HCT116 (cell line): ENCODE results near the gene CRTC1. TPM values are rescaled to one million over a fixed set of nuclear protein-coding genes. Genes with fewer than 3 reads are reported as not detected.

Source experiments
- ATAC-seq: fragments of 200-7000 bp; cut with Tn5 transposase; 2 replicates; pipeline ENCODE4 v1.9.1; 2020; ENCODE audit warnings: mild to moderate bottlenecking, moderate library complexity
- BruUV-seq: library from RNA; stranded (reverse); fragments of 400-500 nt; replicated peaks from 2 replicates; lab custom pipeline; 2021; lab: Mats Ljungman, UMichigan
- CTCF ChIA-PET: fragments of 300-600 bp; sonication (Branson Sonifier 250); formaldehyde crosslinking; loops from one replicate; lab custom pipeline; 2021; ENCODE audit warnings: antibody characterized with exemption; lab: Charles Lee
- POLR2A ChIA-PET: fragments of 300-600, 350-600 bp; sonication (Branson Sonifier 250); formaldehyde crosslinking; loops from one replicate; lab custom pipeline; 2021; ENCODE audit warnings: antibody characterized with exemption; lab: Charles Lee
- RAD21 ChIA-PET, 2 experiments: fragments of 300-600 bp; sonication (Branson Sonifier 250); formaldehyde crosslinking; loops; one replicate each; lab custom pipeline; 2023; ENCODE audit warnings: low total read pairs in 2 of 2; ENCODE audit not compliant: uncharacterized antibody in 2 of 2, unreplicated experiment in 2 of 2, low non-redundant PET in 1 of 2; lab: Charles Lee
- DNase-seq: peaks from one replicate; pipeline ENCODE4 v3.0.0-alpha.2; 2010; ENCODE audit warnings: low read depth, low spot score
- H2AFZ ChIP-seq: fragments of 200-600 bp; shearing (Covaris generic), sonication (generic); 2 replicates; pipeline ENCODE4 v1.6.1; 2017; ENCODE audit warnings: low read depth, mixed run types, mixed read lengths, antibody characterized with exemption, low read length; ENCODE audit not compliant: poor library complexity, severe bottlenecking
- H3K27ac ChIP-seq: 2 replicates; pipeline ENCODE4 v1.5.1; 2012; ENCODE audit warnings: low read depth, low read length
- H3K27me3 ChIP-seq: fragments of 200-600 bp; sonication (generic); 2 replicates; pipeline ENCODE4 v1.6.1; 2016; ENCODE audit warnings: mixed run types, low read length, mixed read lengths; ENCODE audit not compliant: insufficient read depth
- H3K36me3 ChIP-seq, 2 experiments: fragments of 200-500 bp in 1 of 2; fragments of 200-600 bp in 1 of 2; sonication (Bioruptor generic) in 1 of 2; sonication (generic) in 1 of 2; 2 replicates each; pipeline versions ENCODE4 v1.5.1 to v1.6.1; 2014 to 2016; ENCODE audit warnings: low read length in 2 of 2, inconsistent platforms in 1 of 2, mixed read lengths in 1 of 2, mixed run types in 1 of 2; ENCODE audit not compliant: insufficient read depth in 2 of 2, control insufficient read depth in 1 of 2
- H3K4me1 ChIP-seq, 2 experiments: fragments of 200-600 bp in 1 of 2; sonication (generic) in 1 of 2; 2 replicates each; pipeline versions ENCODE4 v1.5.1 to v1.6.1; 2012 to 2017; ENCODE audit warnings: low read length in 2 of 2, inconsistent platforms in 1 of 2, mild to moderate bottlenecking in 1 of 2, mixed read lengths in 1 of 2, mixed run types in 1 of 2, moderate library complexity in 1 of 2; ENCODE audit not compliant: insufficient read depth in 2 of 2, control insufficient read depth in 1 of 2
- H3K4me2 ChIP-seq: fragments of 200-600 bp; sonication (generic); 2 replicates; pipeline ENCODE4 v1.6.1; 2017; ENCODE audit warnings: mixed run types, low read length, mixed read lengths
- H3K4me3 ChIP-seq, 2 experiments: fragments of 200-600 bp in 1 of 2; sonication (generic) in 1 of 2; replicated peaks in 1 of 2; 2 replicates each; pipeline ENCODE4 v1.5.1; 2011 to 2016; ENCODE audit warnings: low read length in 2 of 2, control low read depth in 1 of 2, low read depth in 1 of 2, mild to moderate bottlenecking in 1 of 2, mixed read lengths in 1 of 2, mixed run types in 1 of 2
- H3K79me2 ChIP-seq: fragments of 200-600 bp; sonication (generic); 2 replicates; pipeline ENCODE4 v1.6.1; 2017; ENCODE audit warnings: mild to moderate bottlenecking, mixed run types, low read length, moderate library complexity, mixed read lengths; ENCODE audit not compliant: insufficient read depth
- H3K9ac ChIP-seq: fragments of 200-600 bp; sonication (generic); 2 replicates; pipeline ENCODE4 v1.6.1; 2016; ENCODE audit warnings: low read length, mixed read lengths
- H3K9me2 ChIP-seq: fragments of 200-600 bp; sonication (generic), shearing (Covaris generic); 2 replicates; pipeline ENCODE4 v1.6.1; 2017; ENCODE audit warnings: mixed run types, mild to moderate bottlenecking, moderate library complexity; ENCODE audit not compliant: insufficient read depth
- H3K9me3 ChIP-seq, 2 experiments: fragments of 200-500 bp in 1 of 2; fragments of 200-600 bp in 1 of 2; sonication (Bioruptor generic) in 1 of 2; sonication (generic) in 1 of 2; 2 replicates each; pipeline ENCODE4 v1.6.1; 2014 to 2017; ENCODE audit warnings: low read length in 2 of 2, mixed read lengths in 2 of 2, inconsistent platforms in 1 of 2, low read depth in 1 of 2, mild to moderate bottlenecking in 1 of 2, mixed run types in 1 of 2, moderate library complexity in 1 of 2; ENCODE audit not compliant: control insufficient read depth in 1 of 2, insufficient read depth in 1 of 2
- H4K20me1 ChIP-seq: fragments of 200-600 bp; sonication (generic), shearing (Covaris generic); 2 replicates; pipeline ENCODE4 v1.6.1; 2017; ENCODE audit warnings: mixed run types, mild to moderate bottlenecking, moderate library complexity; ENCODE audit not compliant: insufficient read depth
- CBX3 ChIP-seq: IDR thresholded peaks from 2 replicates; pipeline ENCODE4 v1.6.1; 2012; ENCODE audit warnings: low read depth
- CEBPB ChIP-seq: IDR thresholded peaks from 2 replicates; pipeline ENCODE4 v1.6.1; 2012; ENCODE audit warnings: low read depth
- EGR1 ChIP-seq: IDR thresholded peaks from 2 replicates; pipeline ENCODE4 v1.6.1; 2012; ENCODE audit warnings: low read depth
- ELF1 ChIP-seq: IDR thresholded peaks from 2 replicates; pipeline ENCODE4 v1.6.1; 2012; ENCODE audit warnings: low read depth, borderline replicate concordance
- EZH2 ChIP-seq: fragments of 200-600 bp; sonication (generic); IDR thresholded peaks from 2 replicates; pipeline ENCODE4 v1.6.1; 2017; ENCODE audit warnings: antibody characterized with exemption, mixed run types
- EZH2phosphoT487 ChIP-seq: fragments of 200-600 bp; IDR thresholded peaks from 2 replicates; pipeline ENCODE4 v1.6.1; 2018; ENCODE audit warnings: antibody characterized with exemption, borderline replicate concordance
- JUND ChIP-seq: IDR thresholded peaks from 2 replicates; pipeline ENCODE4 v1.6.1; 2012
- MAX ChIP-seq: IDR thresholded peaks from 2 replicates; pipeline ENCODE4 v1.6.1; 2012
- POLR2A ChIP-seq: IDR thresholded peaks from 2 replicates; pipeline ENCODE4 v1.7.0; 2011; ENCODE audit warnings: borderline replicate concordance; ENCODE audit not compliant: insufficient read depth, insufficient read length; ENCODE audit errors: extremely low read depth
- RAD21 ChIP-seq: IDR thresholded peaks from 2 replicates; pipeline ENCODE4 v1.6.1; 2012; ENCODE audit warnings: low read depth, mild to moderate bottlenecking
- REST ChIP-seq: IDR thresholded peaks from 2 replicates; pipeline ENCODE4 v1.6.1; 2012; ENCODE audit warnings: low read depth
- SIN3A ChIP-seq: IDR thresholded peaks from 2 replicates; pipeline ENCODE4 v1.6.1; 2012; ENCODE audit warnings: low read depth
- SP1 ChIP-seq: IDR thresholded peaks from 2 replicates; pipeline ENCODE4 v1.6.1; 2012; ENCODE audit warnings: low read depth
- SRF ChIP-seq: IDR thresholded peaks from 2 replicates; pipeline ENCODE4 v1.6.1; 2012; ENCODE audit warnings: low read depth
- TCF7L2 ChIP-seq: IDR thresholded peaks from 2 replicates; pipeline ENCODE4 v1.7.0; 2011; ENCODE audit warnings: borderline replicate concordance, inconsistent platforms; ENCODE audit not compliant: insufficient read depth, insufficient read length; ENCODE audit errors: extremely low read depth
- YY1 ChIP-seq: IDR thresholded peaks from 2 replicates; pipeline ENCODE4 v1.6.1; 2011; ENCODE audit warnings: low read length, low read depth, moderate library complexity, mild to moderate bottlenecking; ENCODE audit not compliant: insufficient replicate concordance; ENCODE audit errors: extremely low read depth
- ZFX ChIP-seq: fragments of 450-650 bp; IDR thresholded peaks from 2 replicates; pipeline ENCODE4 v1.6.1; 2017
- ZNF274 ChIP-seq: fragments of 200-500 bp; sonication (Bioruptor generic); IDR thresholded peaks from 2 replicates; pipeline ENCODE4 v1.6.1; 2014; ENCODE audit warnings: mild to moderate bottlenecking, low read depth, low read length, inconsistent platforms
- intact Hi-C: fragments of 100-400 bp; cut with micrococcal nuclease; formaldehyde crosslinking; loops from 2 replicates; pipeline ENCODE4 v1.10.0; 2022
- total RNA-seq: library from RNA; stranded (reverse); gene quantifications from one replicate; pipeline ENCODE4 v1.2.1, GENCODE V29; 2021; ENCODE audit not compliant: unreplicated experiment
- TF ChIP-seq, protein P1 (sequence below), 3 experiments: fragments of 200-600 bp in 1 of 3; sonication (generic) in 1 of 3; IDR thresholded peaks in 2 of 3; conservative IDR thresholded peaks in 1 of 3; 2 replicates each; pipeline ENCODE4 v1.5.1; 2012 to 2017; ENCODE audit warnings: low read depth in 2 of 3, low read length in 2 of 3, antibody characterized with exemption in 1 of 3, borderline replicate concordance in 1 of 3, control low read depth in 1 of 3, mild to moderate bottlenecking in 1 of 3, mixed read lengths in 1 of 3, mixed run types in 1 of 3, moderate library complexity in 1 of 3; ENCODE audit not compliant: insufficient read depth in 1 of 3
- TF ChIP-seq, protein P2 (sequence below): IDR thresholded peaks from 2 replicates; pipeline ENCODE4 v1.6.1; 2011; ENCODE audit warnings: mild to moderate bottlenecking, low read length, moderate library complexity; ENCODE audit not compliant: insufficient replicate concordance; ENCODE audit errors: extremely low read depth

The CRTC1 gene
- total RNA-seq, 1 experiment from 2014 or later = 14.9 TPM

DNA sequence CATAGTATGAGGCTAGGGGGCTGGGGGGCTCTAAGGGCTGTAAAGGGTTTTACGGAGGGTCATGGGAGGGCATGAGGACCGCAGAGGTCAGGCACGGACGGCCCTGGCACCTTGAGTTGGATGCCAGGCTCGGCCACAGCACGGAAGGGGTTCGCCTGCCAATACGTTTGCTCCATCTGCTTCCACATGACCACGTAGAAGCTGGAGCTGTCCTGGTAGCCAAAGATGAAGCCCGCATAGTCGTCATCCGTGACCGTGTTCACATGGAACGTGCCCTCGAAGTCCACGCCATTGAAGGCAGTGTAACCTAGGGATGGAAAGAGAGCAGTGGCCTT is 101.3 kb downstream of the CRTC1 start:
- Histone ChIP-seq H2AFZ (no peak overlapping the region), H3K4me1 (peaks cover 4 to 9% of the 10 kb centered on the region in 2 experiments; a peak in 3 of 4 replicates), H3K79me2 (no peaks in the 10 kb centered on the region), H3K9me3 (no peaks in the 10 kb centered on the region), H3K9ac (no peak overlapping the region), H3K4me2 (peak overlapping the region; percentile 68)
- BruUV-seq = no TSS peak
- no peak for TF ChIP-seq REST
- no peak for TF ChIP-seq JUND
- TF ChIP-seq, protein P1, sequence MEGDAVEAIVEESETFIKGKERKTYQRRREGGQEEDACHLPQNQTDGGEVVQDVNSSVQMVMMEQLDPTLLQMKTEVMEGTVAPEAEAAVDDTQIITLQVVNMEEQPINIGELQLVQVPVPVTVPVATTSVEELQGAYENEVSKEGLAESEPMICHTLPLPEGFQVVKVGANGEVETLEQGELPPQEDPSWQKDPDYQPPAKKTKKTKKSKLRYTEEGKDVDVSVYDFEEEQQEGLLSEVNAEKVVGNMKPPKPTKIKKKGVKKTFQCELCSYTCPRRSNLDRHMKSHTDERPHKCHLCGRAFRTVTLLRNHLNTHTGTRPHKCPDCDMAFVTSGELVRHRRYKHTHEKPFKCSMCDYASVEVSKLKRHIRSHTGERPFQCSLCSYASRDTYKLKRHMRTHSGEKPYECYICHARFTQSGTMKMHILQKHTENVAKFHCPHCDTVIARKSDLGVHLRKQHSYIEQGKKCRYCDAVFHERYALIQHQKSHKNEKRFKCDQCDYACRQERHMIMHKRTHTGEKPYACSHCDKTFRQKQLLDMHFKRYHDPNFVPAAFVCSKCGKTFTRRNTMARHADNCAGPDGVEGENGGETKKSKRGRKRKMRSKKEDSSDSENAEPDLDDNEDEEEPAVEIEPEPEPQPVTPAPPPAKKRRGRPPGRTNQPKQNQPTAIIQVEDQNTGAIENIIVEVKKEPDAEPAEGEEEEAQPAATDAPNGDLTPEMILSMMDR (IDR thresholded peaks at IDR 0.05 in 2 of 3, conservative IDR thresholded peaks at IDR 0.05 in 1 of 3; ENCODE audit: borderline replicate concordance in 1 of 3, insufficient read depth in 1 of 3, low read depth in 2 of 3, low read length in 2 of 3) = no peak
- no peak for TF ChIP-seq SRF
- no peak for TF ChIP-seq ZNF274
- TF ChIP-seq TCF7L2 = no peak
- TF ChIP-seq YY1 = no peak
- TF ChIP-seq, protein P2, sequence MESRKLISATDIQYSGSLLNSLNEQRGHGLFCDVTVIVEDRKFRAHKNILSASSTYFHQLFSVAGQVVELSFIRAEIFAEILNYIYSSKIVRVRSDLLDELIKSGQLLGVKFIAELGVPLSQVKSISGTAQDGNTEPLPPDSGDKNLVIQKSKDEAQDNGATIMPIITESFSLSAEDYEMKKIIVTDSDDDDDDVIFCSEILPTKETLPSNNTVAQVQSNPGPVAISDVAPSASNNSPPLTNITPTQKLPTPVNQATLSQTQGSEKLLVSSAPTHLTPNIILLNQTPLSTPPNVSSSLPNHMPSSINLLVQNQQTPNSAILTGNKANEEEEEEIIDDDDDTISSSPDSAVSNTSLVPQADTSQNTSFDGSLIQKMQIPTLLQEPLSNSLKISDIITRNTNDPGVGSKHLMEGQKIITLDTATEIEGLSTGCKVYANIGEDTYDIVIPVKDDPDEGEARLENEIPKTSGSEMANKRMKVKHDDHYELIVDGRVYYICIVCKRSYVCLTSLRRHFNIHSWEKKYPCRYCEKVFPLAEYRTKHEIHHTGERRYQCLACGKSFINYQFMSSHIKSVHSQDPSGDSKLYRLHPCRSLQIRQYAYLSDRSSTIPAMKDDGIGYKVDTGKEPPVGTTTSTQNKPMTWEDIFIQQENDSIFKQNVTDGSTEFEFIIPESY = no peak
- no peak for TF ChIP-seq EGR1
- TF ChIP-seq RAD21 = no peak
- TF ChIP-seq SP1 = no peak
- no peak for TF ChIP-seq ELF1
- TF ChIP-seq POLR2A = no peak
- TF ChIP-seq EZH2 = no peak
- TF ChIP-seq SIN3A = no peak
- no peak for TF ChIP-seq ZFX
- no peak for TF ChIP-seq CEBPB
- no peak for TF ChIP-seq EZH2phosphoT487
- no peak for TF ChIP-seq CBX3
- TF ChIP-seq MAX = no peak
- TF ChIP-seq, all 23 proteins: peak for 0
- no peaks in the 10 kb centered on the region for H3K36me3 ChIP-seq
- POLR2A ChIA-PET = no interaction called here
- H3K4me3 ChIP-seq = no peak overlapping the region
- ATAC-seq = peak; percentile 10; the same call in 1 of the 2 replicates
- H4K20me1 ChIP-seq = no peaks in the 10 kb centered on the region
- no peak for DNase-seq
- RAD21 ChIA-PET = no interaction called here
- intact Hi-C loops = no loop called here
- H3K27ac ChIP-seq = no peak overlapping the region
- CTCF ChIA-PET = no interaction called here
- H3K9me2 ChIP-seq = no peaks in the 10 kb centered on the region
- no peaks in the 10 kb centered on the region for H3K27me3 ChIP-seq
